Measurements from ENCODE around the gene CDYL.
"Not testable (repeated sequence)": the region's sequence is repeated elsewhere in the genome, so short reads cannot be mapped to it uniquely, and the experiment has no call there.

Gene CDYL

DNA sequence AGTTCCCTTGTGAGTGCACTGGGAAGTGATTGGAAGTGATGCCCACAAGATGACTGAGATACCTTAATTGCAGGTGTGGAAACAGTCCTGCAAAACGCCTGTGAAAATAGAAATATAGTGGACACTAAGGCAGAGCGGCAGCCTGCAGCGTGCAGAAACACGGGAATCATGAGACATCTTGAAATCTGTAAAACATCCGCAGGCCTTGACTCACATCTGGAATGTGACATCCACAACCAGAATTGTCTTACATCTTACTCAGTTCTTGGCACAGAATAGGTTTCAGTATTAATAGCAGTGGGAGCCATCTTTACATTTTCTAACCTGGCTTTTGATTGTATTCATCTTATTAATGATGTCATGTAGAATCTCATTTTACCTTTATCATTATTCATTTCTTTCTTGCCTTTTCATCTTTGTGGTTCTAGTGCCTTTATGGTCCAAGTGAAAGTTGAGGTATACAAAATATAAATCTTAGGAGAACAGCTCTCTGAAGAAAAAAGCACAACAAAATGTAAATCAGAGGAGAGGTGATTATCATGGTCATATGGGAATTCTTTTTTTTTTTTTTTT lies 44.6 kb downstream of the CDYL start:
- WGBS (ENCODE audit: insufficient coverage): 98% methylated on average over 5 of the region's 5 CpGs
- POLR2A ChIA-PET: no interaction called here
- no peak overlapping the region for H3K27ac ChIP-seq (ENCODE audit: insufficient read depth in 1 of 2, low read depth in 1 of 2, low read length in 2 of 2, poor library complexity in 1 of 2, severe bottlenecking in 2 of 2)

DNA sequence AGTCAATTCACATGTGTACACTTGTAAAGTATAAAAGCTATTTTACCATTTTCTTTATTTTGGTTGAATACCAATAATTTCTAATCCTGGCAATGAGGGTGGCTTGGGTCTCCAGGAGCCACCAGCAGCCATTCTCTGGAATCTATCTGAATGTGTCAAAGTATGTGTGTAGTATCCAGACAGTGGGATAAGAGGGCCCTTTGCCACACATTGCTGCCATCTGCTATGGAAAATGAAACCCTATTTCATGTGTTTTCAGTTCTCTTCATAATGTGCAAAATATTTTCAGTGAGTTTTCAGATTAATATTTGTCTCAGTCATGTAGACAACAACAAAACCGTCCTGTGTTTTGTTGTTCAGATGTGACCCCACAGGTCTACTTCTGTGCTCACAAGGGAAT lies 46.3 kb downstream of the CDYL start:
- ChIA-PET POLR2A (no interaction called here), CTCF (interaction anchor here (0.8 to 1.7 kb wide), 4 partner anchors 11 to 29 kb away, joined by 3 to 5 read pairs (median 4); no protein-coding TSS in a partner anchor)
- Histone ChIP-seq H3K4me3 (ENCODE audit: control insufficient read depth in 1 of 7, extremely low read depth in 1 of 7, insufficient read depth in 4 of 7, low read depth in 2 of 7, low read length in 6 of 7) (no peak overlapping the region), H3K27me3 (replicated peaks in 2 of 5; ENCODE audit: control insufficient read depth in 4 of 5, insufficient read depth in 5 of 5, low read length in 4 of 5) (no peaks in the 10 kb centered on the region), H3K9me3 (ENCODE audit: control extremely low read depth in 1 of 5, control insufficient read depth in 4 of 5, insufficient read depth in 2 of 5, low read depth in 1 of 5, low read length in 4 of 5) (peaks cover under 1 to 30% (median 5%) of the 10 kb centered on the region in 5 experiments), H3K27ac (ENCODE audit: insufficient read depth in 1 of 2, low read depth in 1 of 2, low read length in 2 of 2, poor library complexity in 1 of 2, severe bottlenecking in 2 of 2) (no peak overlapping the region), H3K4me1 (ENCODE audit: control extremely low read depth in 1 of 4, control insufficient read depth in 4 of 4, insufficient read depth in 4 of 4, low read length in 3 of 4) (no peaks in the 10 kb centered on the region), H3K36me3 (ENCODE audit: control insufficient read depth in 4 of 4, insufficient read depth in 4 of 4, low read length in 3 of 4) (peaks cover 2 to 4% (median 3%) of the 10 kb centered on the region in 4 experiments)
- whole genome bisulfite sequencing (ENCODE audit: insufficient coverage): 100% methylated on average over 1 of the region's 1 CpG
- no peak for DNase-seq

More for the DNA sequence above, 44.6 kb downstream of the CDYL start:
- H3K4me3 ChIP-seq (ENCODE audit: control insufficient read depth in 1 of 7, extremely low read depth in 1 of 7, insufficient read depth in 4 of 7, low read depth in 2 of 7, low read length in 6 of 7): no peak overlapping the region
- DNase-seq: no peak
- no peaks in the 10 kb centered on the region for H3K27me3 ChIP-seq (replicated peaks in 2 of 5; ENCODE audit: control insufficient read depth in 4 of 5, insufficient read depth in 5 of 5, low read length in 4 of 5)
- CTCF ChIA-PET: interaction anchor here (1.7 kb wide), 1 partner anchor 10 kb away, joined by 4 read pairs; no protein-coding TSS in a partner anchor
- peaks cover 0 to 13% (median 4%) of the 10 kb centered on the region in 5 experiments for H3K9me3 ChIP-seq (ENCODE audit: control extremely low read depth in 1 of 5, control insufficient read depth in 4 of 5, insufficient read depth in 2 of 5, low read depth in 1 of 5, low read length in 4 of 5)
- H3K4me1 ChIP-seq (ENCODE audit: control extremely low read depth in 1 of 4, control insufficient read depth in 4 of 4, insufficient read depth in 4 of 4, low read length in 3 of 4): no peaks in the 10 kb centered on the region
- peaks cover 2 to 4% (median 3%) of the 10 kb centered on the region in 4 experiments for H3K36me3 ChIP-seq (ENCODE audit: control insufficient read depth in 4 of 4, insufficient read depth in 4 of 4, low read length in 3 of 4)

DNA sequence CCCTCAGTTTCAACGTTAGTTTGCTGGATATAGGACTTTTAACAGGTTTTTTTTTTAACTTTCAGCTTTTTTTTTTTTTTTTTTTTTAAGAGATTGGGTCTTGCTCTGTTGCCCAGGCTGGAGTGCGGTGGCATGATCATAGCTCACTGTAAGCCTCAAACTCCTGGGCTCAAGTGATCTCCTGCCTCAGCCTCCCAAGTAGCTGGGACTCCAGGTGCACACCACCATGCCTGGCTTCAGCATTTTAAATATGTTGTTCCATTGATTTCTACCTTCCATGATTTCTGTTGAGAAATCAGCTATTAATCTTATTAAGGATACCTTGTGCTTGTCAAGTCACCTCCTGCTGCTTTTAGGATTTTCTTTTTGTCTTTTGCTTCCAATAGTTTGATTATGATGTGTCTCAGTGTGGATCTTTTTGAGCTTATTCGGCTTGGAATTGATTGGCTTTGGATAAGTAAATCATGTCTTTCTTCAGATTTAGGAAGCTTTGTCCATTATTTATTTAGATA lies 52.0 kb downstream of the CDYL start:
- Histone ChIP-seq H3K4me1 (ENCODE audit: control extremely low read depth in 1 of 4, control insufficient read depth in 4 of 4, insufficient read depth in 4 of 4, low read length in 3 of 4) (no peaks in the 10 kb centered on the region), H3K36me3 (ENCODE audit: control insufficient read depth in 4 of 4, insufficient read depth in 4 of 4, low read length in 3 of 4) (peaks cover 0 to 7% (median 2%) of the 10 kb centered on the region in 4 experiments), H3K4me3 (ENCODE audit: control insufficient read depth in 1 of 7, extremely low read depth in 1 of 7, insufficient read depth in 4 of 7, low read depth in 2 of 7, low read length in 6 of 7) (no peak overlapping the region), H3K27ac (ENCODE audit: insufficient read depth in 1 of 2, low read depth in 1 of 2, low read length in 2 of 2, poor library complexity in 1 of 2, severe bottlenecking in 2 of 2) (no peak overlapping the region), H3K27me3 (replicated peaks in 2 of 5; ENCODE audit: control insufficient read depth in 4 of 5, insufficient read depth in 5 of 5, low read length in 4 of 5) (no peaks in the 10 kb centered on the region), H3K9me3 (ENCODE audit: control extremely low read depth in 1 of 5, control insufficient read depth in 4 of 5, insufficient read depth in 2 of 5, low read depth in 1 of 5, low read length in 4 of 5) (peaks cover 11 to 54% (median 17%) of the 10 kb centered on the region in 5 experiments)
- DNase-seq: no peak
- ChIA-PET CTCF (interaction anchor here (0.9 to 1.5 kb wide), 4 partner anchors 10 to 31 kb away, joined by 3 to 6 read pairs (median 3); no protein-coding TSS in a partner anchor), POLR2A (interaction anchor here (0.6 kb wide), 1 partner anchor 81 kb away, joined by 3 read pairs; no protein-coding TSS in a partner anchor)
- WGBS (ENCODE audit: insufficient coverage): 100% methylated on average over 1 of the region's 3 CpGs

- H3K9me3 ChIP-seq (ENCODE audit: control extremely low read depth in 1 of 5, control insufficient read depth in 4 of 5, insufficient read depth in 2 of 5, low read depth in 1 of 5, low read length in 4 of 5): peaks cover 11 to 50% (median 17%) of the 10 kb centered on the region in 5 experiments
- CTCF ChIA-PET: interaction anchor here (0.9 kb wide), 1 partner anchor 17 kb away, joined by 3 read pairs; no protein-coding TSS in a partner anchor
- no peak overlapping the region for H3K4me3 ChIP-seq (ENCODE audit: control insufficient read depth in 1 of 7, extremely low read depth in 1 of 7, insufficient read depth in 4 of 7, low read depth in 2 of 7, low read length in 6 of 7)
- DNase-seq: peak in 2 of 3 donors; percentile 29 to 39
- POLR2A ChIA-PET: interaction anchor here (0.6 kb wide), 1 partner anchor 84 kb away, joined by 4 read pairs; no protein-coding TSS in a partner anchor
- no peaks in the 10 kb centered on the region for H3K27me3 ChIP-seq (replicated peaks in 2 of 5; ENCODE audit: control insufficient read depth in 4 of 5, insufficient read depth in 5 of 5, low read length in 4 of 5)
- no peaks in the 10 kb centered on the region for H3K4me1 ChIP-seq (ENCODE audit: control extremely low read depth in 1 of 4, control insufficient read depth in 4 of 4, insufficient read depth in 4 of 4, low read length in 3 of 4)
- no peak overlapping the region for H3K27ac ChIP-seq (ENCODE audit: insufficient read depth in 1 of 2, low read depth in 1 of 2, low read length in 2 of 2, poor library complexity in 1 of 2, severe bottlenecking in 2 of 2)
- peaks cover 0 to 7% (median 2%) of the 10 kb centered on the region in 4 experiments for H3K36me3 ChIP-seq (ENCODE audit: control insufficient read depth in 4 of 4, insufficient read depth in 4 of 4, low read length in 3 of 4)
Observed at GRCh38 chr6:4829089-4829488, 52.9 kb downstream of the CDYL start.

GRCh38 chr6:4835540-4835939 lies 59.3 kb downstream of the CDYL start:
- H3K27ac ChIP-seq (ENCODE audit: insufficient read depth in 1 of 2, low read depth in 1 of 2, low read length in 2 of 2, poor library complexity in 1 of 2, severe bottlenecking in 2 of 2); DNase-seq; H3K27me3 ChIP-seq (replicated peaks in 2 of 5; ENCODE audit: control insufficient read depth in 4 of 5, insufficient read depth in 5 of 5, low read length in 4 of 5); H3K4me3 ChIP-seq (ENCODE audit: control insufficient read depth in 1 of 7, extremely low read depth in 1 of 7, insufficient read depth in 4 of 7, low read depth in 2 of 7, low read length in 6 of 7); POLR2A ChIA-PET; H3K4me1 ChIP-seq (ENCODE audit: control extremely low read depth in 1 of 4, control insufficient read depth in 4 of 4, insufficient read depth in 4 of 4, low read length in 3 of 4); H3K36me3 ChIP-seq (ENCODE audit: control insufficient read depth in 4 of 4, insufficient read depth in 4 of 4, low read length in 3 of 4): not testable (repeated sequence)
- CTCF ChIA-PET: interaction anchor here (0.7 kb wide), 1 partner anchor 10 kb away, joined by 3 read pairs; no protein-coding TSS in a partner anchor
- 90% methylated on average over 2 of the region's 13 CpGs for WGBS (ENCODE audit: insufficient coverage)
- H3K9me3 ChIP-seq (ENCODE audit: control extremely low read depth in 1 of 5, control insufficient read depth in 4 of 5, insufficient read depth in 2 of 5, low read depth in 1 of 5, low read length in 4 of 5): peaks cover 4 to 24% (median 12%) of the 10 kb centered on the region in 5 experiments

DNA sequence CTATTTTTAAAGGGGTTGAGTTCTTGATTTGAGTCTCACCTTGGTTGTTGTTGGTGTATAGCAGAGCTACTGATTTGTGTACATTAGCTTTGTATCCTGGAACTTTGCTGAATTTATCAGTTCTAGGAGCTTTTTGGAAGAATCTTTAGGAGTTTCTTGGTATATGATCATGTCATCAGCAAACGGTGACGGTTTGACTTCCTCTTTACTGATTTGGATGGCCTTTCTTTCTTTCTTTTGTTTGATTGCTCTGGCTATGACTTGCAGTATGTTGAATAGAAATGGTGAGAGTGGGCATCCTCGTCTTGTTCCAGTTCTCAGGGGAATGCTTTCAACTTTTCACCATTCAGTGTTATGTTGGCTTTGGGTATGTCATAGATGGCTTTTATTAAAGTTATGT lies 64.0 kb downstream of the CDYL start:
- DNase-seq: no peak
- Histone ChIP-seq H3K36me3 (ENCODE audit: control insufficient read depth in 4 of 4, insufficient read depth in 4 of 4, low read length in 3 of 4) (peaks cover 0 to 8% (median 2%) of the 10 kb centered on the region in 4 experiments), H3K4me1 (ENCODE audit: control extremely low read depth in 1 of 4, control insufficient read depth in 4 of 4, insufficient read depth in 4 of 4, low read length in 3 of 4) (no peaks in the 10 kb centered on the region), H3K4me3 (ENCODE audit: control insufficient read depth in 1 of 7, extremely low read depth in 1 of 7, insufficient read depth in 4 of 7, low read depth in 2 of 7, low read length in 6 of 7) (no peak overlapping the region), H3K27me3 (replicated peaks in 2 of 5; ENCODE audit: control insufficient read depth in 4 of 5, insufficient read depth in 5 of 5, low read length in 4 of 5) (no peaks in the 10 kb centered on the region), H3K27ac (ENCODE audit: insufficient read depth in 1 of 2, low read depth in 1 of 2, low read length in 2 of 2, poor library complexity in 1 of 2, severe bottlenecking in 2 of 2) (no peak overlapping the region), H3K9me3 (ENCODE audit: control extremely low read depth in 1 of 5, control insufficient read depth in 4 of 5, insufficient read depth in 2 of 5, low read depth in 1 of 5, low read length in 4 of 5) (peaks cover 9 to 56% (median 22%) of the 10 kb centered on the region in 5 experiments)
- ChIA-PET POLR2A (no interaction called here), CTCF (no interaction called here)
- WGBS (ENCODE audit: insufficient coverage): 90% methylated on average over 2 of the region's 3 CpGs

- no peaks in the 10 kb centered on the region for H3K4me1 ChIP-seq (ENCODE audit: control extremely low read depth in 1 of 4, control insufficient read depth in 4 of 4, insufficient read depth in 4 of 4, low read length in 3 of 4)
- 100% methylated on average over 4 of the region's 7 CpGs for WGBS (ENCODE audit: insufficient coverage)
- no peak overlapping the region for H3K27ac ChIP-seq (ENCODE audit: insufficient read depth in 1 of 2, low read depth in 1 of 2, low read length in 2 of 2, poor library complexity in 1 of 2, severe bottlenecking in 2 of 2)
- ChIA-PET POLR2A (no interaction called here), CTCF (interaction anchor here (0.6 to 1.4 kb wide), 3 partner anchors 33 to 563 kb away, joined by 3 read pairs; no protein-coding TSS in a partner anchor)
- no peak overlapping the region for H3K4me3 ChIP-seq (ENCODE audit: control insufficient read depth in 1 of 7, extremely low read depth in 1 of 7, insufficient read depth in 4 of 7, low read depth in 2 of 7, low read length in 6 of 7)
- H3K36me3 ChIP-seq (ENCODE audit: control insufficient read depth in 4 of 4, insufficient read depth in 4 of 4, low read length in 3 of 4): peaks cover 0 to 3% (median 0%) of the 10 kb centered on the region in 4 experiments
- no peaks in the 10 kb centered on the region for H3K27me3 ChIP-seq (replicated peaks in 2 of 5; ENCODE audit: control insufficient read depth in 4 of 5, insufficient read depth in 5 of 5, low read length in 4 of 5)
- no peak for DNase-seq
- H3K9me3 ChIP-seq (ENCODE audit: control extremely low read depth in 1 of 5, control insufficient read depth in 4 of 5, insufficient read depth in 2 of 5, low read depth in 1 of 5, low read length in 4 of 5): peaks cover 6 to 50% (median 13%) of the 10 kb centered on the region in 5 experiments
Observed at GRCh38 chr6:4844108-4844507, 67.9 kb downstream of the CDYL start.

Measured in common myeloid progenitor, CD34-positive (primary cell).